MM.1S (cell line): ENCODE results near the gene OBSCN.

ENCODE experiments used
- CTCF ChIP-seq: fragments of 300-600 bp; sonication (generic); IDR thresholded peaks from 2 replicates; pipeline ENCODE4 v1.5.1; 2016; ENCODE audit warnings: antibody characterized with exemption, low read length, mixed read lengths
- EZH2 ChIP-seq: fragments of 300-600 bp; sonication (generic); optimal IDR thresholded peaks from 2 replicates; pipeline ENCODE3; 2017; ENCODE audit warnings: low read depth, mild to moderate bottlenecking, antibody characterized with exemption, low read length, mixed read lengths
- EZH2phosphoT487 ChIP-seq: fragments of 300-600 bp; sonication (generic); IDR thresholded peaks from 2 replicates; pipeline ENCODE4 v1.6.1; 2018; ENCODE audit warnings: antibody characterized with exemption, low read length

- TF ChIP-seq EZH2 = no peak
- no peak for TF ChIP-seq CTCF
- no peak for TF ChIP-seq EZH2phosphoT487
These were observed 41.9 kb downstream of the OBSCN start for GRCh38 chr1:228249513-228250305.
